Measurements from ENCODE around the gene DIP2C.
"Not testable (repeated sequence)": the region's sequence is repeated elsewhere in the genome, so short reads cannot be mapped to it uniquely, and the experiment has no call there.

DIP2C gene

GRCh38 chr10:693506-693905 is 4.0 kb upstream of the DIP2C start:
- no peak for DNase-seq (ENCODE audit: low spot score)

- DNase-seq (ENCODE audit: low spot score) = no peak
Measured at GRCh38 chr10:692682-693351, 3.3 kb upstream of the DIP2C start.

- no peak for DNase-seq (ENCODE audit: low spot score)
Measured at GRCh38 chr10:691216-691615, 1.7 kb upstream of the DIP2C start.

- no peak for DNase-seq (ENCODE audit: low spot score)
Measured at GRCh38 chr10:690372-691161, 1.1 kb upstream of the DIP2C start.

DNA sequence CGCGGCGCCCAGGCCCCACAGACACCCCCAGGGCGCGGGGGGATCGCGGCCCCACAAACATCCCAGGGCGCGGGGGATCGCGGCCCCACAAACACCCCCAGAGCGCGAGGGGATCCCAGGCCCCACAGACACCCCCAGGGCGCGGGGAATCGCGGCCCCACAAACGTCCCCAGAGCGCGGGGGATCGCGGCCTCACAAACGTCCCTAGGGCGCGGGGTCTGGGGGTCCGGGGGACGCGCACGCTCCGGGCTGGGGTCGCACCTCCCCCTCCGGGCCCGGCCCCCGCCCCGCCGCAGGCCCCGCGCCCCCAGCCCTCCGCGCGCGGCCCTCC is 382 bp downstream of the DIP2C start:
- no peak for DNase-seq (ENCODE audit: low spot score)

GRCh38 chr10:688312-689120 is 952 bp downstream of the DIP2C start:
- no peak for DNase-seq (ENCODE audit: low spot score)

DNA sequence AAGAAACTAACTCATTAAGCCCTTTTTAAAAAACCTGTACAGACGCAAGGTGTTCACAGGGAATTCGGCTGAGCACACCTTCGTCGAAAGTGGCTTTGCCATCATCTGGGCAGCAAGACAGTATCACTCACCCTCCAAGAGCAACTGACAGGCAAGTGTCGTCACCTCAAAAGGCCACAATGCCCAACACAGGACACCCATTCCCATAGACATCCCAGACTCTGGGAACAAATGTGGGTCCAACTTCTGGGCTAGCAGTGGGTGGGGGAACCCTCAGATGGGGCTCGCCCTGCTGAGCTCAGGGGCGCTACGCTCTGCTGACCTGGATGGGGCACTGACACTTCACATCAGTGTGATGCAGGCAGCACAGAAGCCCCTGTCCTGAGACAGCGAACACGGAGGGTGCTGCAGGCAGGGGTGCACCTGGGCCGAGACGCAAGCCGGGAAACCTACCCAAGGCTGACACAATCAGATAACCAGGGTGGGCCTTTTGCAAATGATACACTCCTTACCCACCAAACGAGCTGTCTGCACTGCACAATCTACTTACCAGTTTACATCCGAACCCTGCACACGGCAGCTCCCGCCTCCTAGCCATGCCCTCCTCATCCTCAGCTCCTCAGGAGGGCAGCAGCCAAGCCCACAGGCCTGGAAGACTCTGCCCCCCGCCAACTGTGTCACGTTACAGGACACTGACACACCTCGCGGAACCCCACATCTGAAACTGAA is 1.7 kb downstream of the DIP2C start:
- no peak for DNase-seq (ENCODE audit: low spot score)

DNA sequence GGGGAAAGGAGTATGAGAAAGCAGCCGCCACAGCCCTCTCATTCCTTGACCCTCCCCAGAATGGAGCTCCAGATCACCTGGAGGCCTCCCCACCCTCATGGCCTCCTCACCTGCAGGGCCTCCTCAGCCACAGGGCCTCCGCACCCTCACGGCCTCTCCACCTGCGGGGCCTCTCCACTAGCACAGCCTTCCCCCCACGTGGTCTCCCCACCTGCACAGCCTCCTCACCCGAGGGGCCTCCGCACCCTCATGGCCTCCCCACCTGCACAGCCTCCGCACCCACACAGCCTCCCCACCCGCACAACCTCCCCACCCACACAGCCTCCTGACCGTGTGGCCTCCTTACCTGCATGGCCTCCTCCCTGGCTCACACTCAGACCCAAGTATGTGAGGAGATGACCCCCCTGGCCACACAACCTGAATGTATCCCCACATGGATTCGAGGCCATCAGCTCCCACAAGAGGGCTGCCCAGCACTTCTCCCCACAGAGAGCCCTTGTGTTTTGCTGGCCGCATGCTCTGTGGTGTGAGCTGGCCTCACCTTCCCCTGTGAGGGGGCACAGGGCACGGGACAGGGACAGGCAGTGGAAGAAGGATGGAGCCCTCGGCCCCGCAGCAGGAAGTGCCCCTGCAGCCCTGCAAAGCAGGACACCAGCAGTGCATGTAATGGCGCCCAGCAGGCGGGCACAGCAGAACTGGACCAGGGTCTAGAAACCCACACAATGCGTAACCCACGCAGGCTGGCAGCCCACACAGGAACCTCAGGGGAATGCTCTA is 3.1 kb downstream of the DIP2C start:
- no peak for DNase-seq (ENCODE audit: low spot score)

GRCh38 chr10:685613-686012 is 3.9 kb downstream of the DIP2C start:
- DNase-seq (ENCODE audit: low spot score) = no peak

DNA sequence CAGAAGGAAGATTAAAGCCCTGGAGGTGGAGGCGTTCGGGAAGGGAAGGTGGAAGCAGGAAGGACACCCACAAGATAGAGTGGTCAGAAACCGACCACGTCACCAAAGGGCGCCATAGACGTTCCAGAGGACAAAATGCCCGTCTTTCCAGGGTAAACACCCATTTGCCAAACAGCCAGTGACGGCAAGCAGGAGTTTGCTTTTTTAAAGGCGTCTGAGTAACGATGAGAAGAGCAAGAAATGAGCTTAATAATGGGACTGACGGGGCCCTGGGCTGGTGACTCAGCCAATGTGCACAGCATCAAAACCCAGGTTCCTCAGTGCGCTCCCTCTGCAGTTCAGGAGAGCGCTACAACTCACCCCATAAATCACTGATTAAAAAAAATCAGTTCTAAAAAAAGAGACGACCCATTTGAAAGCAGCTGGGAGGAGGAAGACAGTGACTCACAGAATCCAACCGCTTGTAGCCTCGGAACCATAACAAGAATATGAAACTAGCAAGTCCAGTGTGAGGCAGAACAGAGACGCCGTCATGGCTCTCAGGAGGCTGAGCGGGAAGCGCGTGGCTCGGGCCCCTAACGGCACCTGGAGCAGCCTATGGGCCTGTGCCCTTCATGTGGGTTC is 5.9 kb downstream of the DIP2C start:
- no peak for DNase-seq (ENCODE audit: low spot score)

DNA sequence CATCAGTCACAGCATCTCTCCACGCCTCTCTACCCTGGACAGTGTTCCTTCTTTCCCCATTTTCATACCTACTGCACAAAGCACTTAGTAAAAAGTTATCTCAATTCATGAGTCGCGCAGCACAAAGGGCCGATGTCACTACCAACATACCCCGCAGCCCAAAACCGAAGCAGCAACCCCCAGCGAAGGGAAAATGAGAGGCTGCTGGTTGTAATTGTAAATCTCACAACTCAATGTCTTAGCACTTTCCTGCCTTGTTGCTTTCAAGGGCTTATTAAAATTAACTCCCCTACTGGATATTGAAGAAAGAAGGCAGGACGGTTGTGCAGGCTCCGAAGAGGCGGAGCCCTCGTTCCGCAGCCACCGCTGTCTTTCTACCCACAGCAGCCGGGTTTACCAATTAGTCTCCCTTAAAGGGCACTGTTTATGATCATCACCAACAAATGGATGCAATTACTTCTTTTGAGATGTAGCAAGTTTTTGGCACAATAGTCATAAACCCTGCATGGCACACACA is 6.5 kb downstream of the DIP2C start:
- DNase-seq (ENCODE audit: low spot score) = no peak

GRCh38 chr10:681670-682318 is 7.7 kb downstream of the DIP2C start:
- no peak for DNase-seq (ENCODE audit: low spot score)

GRCh38 chr10:680745-681144 is 8.7 kb downstream of the DIP2C start:
- no peak for DNase-seq (ENCODE audit: low spot score)

- no peak for DNase-seq (ENCODE audit: low spot score)
Measured at GRCh38 chr10:680146-680545, 9.3 kb downstream of the DIP2C start.

- no peak for DNase-seq (ENCODE audit: low spot score)
Measured at GRCh38 chr10:679556-679955, 9.9 kb downstream of the DIP2C start.

GRCh38 chr10:678662-679005 is 10.8 kb downstream of the DIP2C start:
- not testable (repeated sequence) for DNase-seq (ENCODE audit: low spot score)

DNA sequence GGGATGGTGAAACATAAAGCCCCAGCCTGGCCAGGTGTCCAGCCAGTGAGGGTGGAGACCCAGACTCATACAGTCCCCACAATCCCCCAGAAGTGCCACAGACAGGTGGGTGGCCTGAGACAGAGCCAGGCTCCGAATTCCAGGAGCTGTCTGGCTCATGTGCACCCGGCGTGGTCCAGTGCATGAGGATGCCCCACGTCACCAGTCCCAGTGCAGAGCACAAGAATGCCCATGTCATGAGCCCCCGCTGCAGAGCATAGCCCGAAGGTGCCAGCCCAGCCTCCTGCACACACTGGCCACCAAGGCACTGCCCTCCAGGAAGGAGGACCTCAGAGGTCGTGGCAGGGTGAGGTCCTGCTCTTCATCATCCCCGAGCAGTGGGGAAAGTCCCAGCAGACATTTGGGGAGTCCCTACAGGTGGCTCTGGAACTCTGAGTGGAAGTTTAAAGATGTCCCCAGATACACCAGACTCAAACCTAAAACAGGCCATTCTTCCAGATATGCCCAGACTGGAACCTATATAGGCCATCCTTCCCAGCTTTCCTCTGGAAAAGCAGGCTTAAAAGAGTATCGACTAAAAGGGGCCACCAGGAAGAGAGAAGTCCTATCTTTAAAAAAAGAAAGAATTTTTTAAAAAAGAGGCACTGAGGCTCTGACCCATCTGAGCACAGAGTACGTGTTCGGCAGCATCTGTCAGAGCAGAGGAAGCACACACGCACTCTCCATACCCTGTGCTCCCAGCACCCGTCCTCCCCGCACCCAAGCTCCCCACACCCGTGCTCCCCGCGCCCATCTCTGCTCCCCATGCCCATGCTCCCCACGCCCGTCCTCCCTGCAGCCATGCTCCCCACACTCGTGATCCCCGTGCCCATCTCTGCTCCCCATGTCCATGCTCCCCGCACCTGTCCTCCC is 11.5 kb downstream of the DIP2C start:
- no peak for DNase-seq (ENCODE audit: low spot score)

- DNase-seq (ENCODE audit: low spot score) = peak; percentile 17
Measured at GRCh38 chr10:677038-677437, 12.4 kb downstream of the DIP2C start.

DNA sequence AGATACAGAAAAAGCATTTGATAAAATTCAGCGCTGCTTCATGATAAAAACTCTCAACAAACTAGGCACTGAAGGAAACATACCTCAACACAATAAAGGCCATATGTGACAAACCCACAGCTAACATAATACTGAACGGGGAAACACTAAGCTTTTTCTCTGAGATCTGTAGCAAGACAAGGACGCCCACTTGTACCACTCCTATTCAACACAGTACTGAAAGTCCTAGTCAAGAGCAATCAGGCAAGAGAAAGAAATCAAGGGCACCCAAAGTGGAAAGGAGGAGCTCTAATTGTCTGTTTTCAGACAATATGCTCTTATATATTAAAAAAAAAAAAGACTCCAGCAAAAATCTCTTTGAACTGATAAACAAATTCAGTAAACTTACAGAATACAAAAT is 13.3 kb downstream of the DIP2C start:
- DNase-seq (ENCODE audit: low spot score) = no peak
